ENCODE measurements around the gene TLL2.

Gene TLL2

GRCh38 chr10:96496281-96496925 lies 17.3 kb downstream of the TLL2 start:
- Histone ChIP-seq H3K79me2 (no peaks in the 10 kb centered on the region), H3K27ac (no peak overlapping the region), H3K4me3 (ENCODE audit: low read depth, low read length) (no peak overlapping the region), H2AFZ (no peak overlapping the region), H3K9me3 (ENCODE audit: control insufficient read depth, low read length) (no peaks in the 10 kb centered on the region), H3K9ac (no peak overlapping the region), H3K4me1 (no peaks in the 10 kb centered on the region), H3K27me3 (ENCODE audit: control insufficient read depth, insufficient read depth, low read length) (no peaks in the 10 kb centered on the region), H3K36me3 (ENCODE audit: control insufficient read depth, insufficient read depth, low read length) (no peaks in the 10 kb centered on the region), H3K4me2 (ENCODE audit: low read length) (no peak overlapping the region)
- no peak for TF ChIP-seq CTCF (IDR thresholded peaks at IDR 0.05)

- Histone ChIP-seq H3K27me3 (ENCODE audit: control insufficient read depth, insufficient read depth, low read length) (no peaks in the 10 kb centered on the region), H3K4me1 (no peaks in the 10 kb centered on the region), H2AFZ (no peak overlapping the region), H3K9me3 (ENCODE audit: control insufficient read depth, low read length) (no peaks in the 10 kb centered on the region), H3K4me2 (ENCODE audit: low read length) (no peak overlapping the region), H3K4me3 (ENCODE audit: low read depth, low read length) (no peak overlapping the region), H3K79me2 (no peaks in the 10 kb centered on the region), H3K27ac (no peak overlapping the region), H3K36me3 (ENCODE audit: control insufficient read depth, insufficient read depth, low read length) (no peaks in the 10 kb centered on the region), H3K9ac (no peak overlapping the region)
- TF ChIP-seq CTCF (IDR thresholded peaks at IDR 0.05), result no peak
Observed at GRCh38 chr10:96495544-96495943, 18.2 kb downstream of the TLL2 start.

- Histone ChIP-seq H3K4me1 (no peaks in the 10 kb centered on the region), H3K9ac (no peak overlapping the region), H3K4me3 (ENCODE audit: low read depth, low read length) (no peak overlapping the region), H3K79me2 (no peaks in the 10 kb centered on the region), H3K27ac (no peak overlapping the region), H3K9me3 (ENCODE audit: control insufficient read depth, low read length) (no peaks in the 10 kb centered on the region), H2AFZ (no peak overlapping the region), H3K36me3 (ENCODE audit: control insufficient read depth, insufficient read depth, low read length) (no peaks in the 10 kb centered on the region), H3K27me3 (ENCODE audit: control insufficient read depth, insufficient read depth, low read length) (no peaks in the 10 kb centered on the region), H3K4me2 (ENCODE audit: low read length) (no peak overlapping the region)
- no peak for TF ChIP-seq CTCF (IDR thresholded peaks at IDR 0.05)
Observed at GRCh38 chr10:96494694-96495093, 19.0 kb downstream of the TLL2 start.

- Histone ChIP-seq H3K4me1 (no peaks in the 10 kb centered on the region), H3K79me2 (no peaks in the 10 kb centered on the region), H3K27me3 (ENCODE audit: control insufficient read depth, insufficient read depth, low read length) (no peaks in the 10 kb centered on the region), H3K4me3 (ENCODE audit: low read depth, low read length) (no peak overlapping the region), H3K9me3 (ENCODE audit: control insufficient read depth, low read length) (no peaks in the 10 kb centered on the region), H3K4me2 (ENCODE audit: low read length) (no peak overlapping the region), H3K36me3 (ENCODE audit: control insufficient read depth, insufficient read depth, low read length) (no peaks in the 10 kb centered on the region), H2AFZ (no peak overlapping the region), H3K27ac (no peak overlapping the region), H3K9ac (no peak overlapping the region)
- TF ChIP-seq CTCF (IDR thresholded peaks at IDR 0.05), result no peak
Observed at GRCh38 chr10:96493871-96494525, 19.7 kb downstream of the TLL2 start.

GRCh38 chr10:96493254-96493653 lies 20.5 kb downstream of the TLL2 start:
- H3K79me2 ChIP-seq, result no peaks in the 10 kb centered on the region
- no peaks in the 10 kb centered on the region for H3K27me3 ChIP-seq (ENCODE audit: control insufficient read depth, insufficient read depth, low read length)
- H3K9me3 ChIP-seq (ENCODE audit: control insufficient read depth, low read length), result no peaks in the 10 kb centered on the region
- no peak overlapping the region for H2AFZ ChIP-seq
- no peak overlapping the region for H3K4me2 ChIP-seq (ENCODE audit: low read length)
- H3K9ac ChIP-seq, result no peak overlapping the region
- H3K36me3 ChIP-seq (ENCODE audit: control insufficient read depth, insufficient read depth, low read length), result no peaks in the 10 kb centered on the region
- no peak overlapping the region for H3K4me3 ChIP-seq (ENCODE audit: low read depth, low read length)
- no peak for TF ChIP-seq CTCF (IDR thresholded peaks at IDR 0.05)
- H3K4me1 ChIP-seq, result no peaks in the 10 kb centered on the region
- H3K27ac ChIP-seq, result no peak overlapping the region
